Parathyroid adenoma (tissue), 2 donors: ENCODE data around the gene CDC42.

Source experiments
- H2AFZ ChIP-seq: fragments of 300-600 bp; sonication (generic); one replicate; pipeline ENCODE4 v1.7.0; 2017; ENCODE audit warnings: antibody characterized with exemption, mild to moderate bottlenecking
- H3K27ac ChIP-seq: fragments of 300-600 bp; sonication (generic); one replicate; pipeline ENCODE4 v1.7.0; 2017
- H3K27me3 ChIP-seq: fragments of 300-600 bp; sonication (generic); one replicate; pipeline ENCODE4 v1.7.0; 2017; ENCODE audit warnings: low read length; ENCODE audit not compliant: control insufficient read depth, insufficient read depth
- H3K36me3 ChIP-seq: fragments of 300-600 bp; sonication (generic); one replicate; pipeline ENCODE4 v1.7.0; 2017; ENCODE audit warnings: low read length; ENCODE audit not compliant: control insufficient read depth, insufficient read depth
- H3K4me1 ChIP-seq: fragments of 300-600 bp; sonication (generic); one replicate; pipeline ENCODE4 v1.7.0; 2017; ENCODE audit warnings: control low read depth
- H3K4me2 ChIP-seq: fragments of 300-600 bp; sonication (generic); one replicate; pipeline ENCODE4 v1.7.0; 2017; ENCODE audit warnings: low read length
- H3K4me3 ChIP-seq: fragments of 300-600 bp; sonication (generic); one replicate; pipeline ENCODE4 v1.7.0; 2017; ENCODE audit warnings: low read depth, low read length
- H3K79me2 ChIP-seq: fragments of 300-600 bp; sonication (generic); one replicate; pipeline ENCODE4 v1.7.0; 2017; ENCODE audit warnings: control low read depth
- H3K9ac ChIP-seq: fragments of 300-600 bp; sonication (generic); one replicate; pipeline ENCODE4 v1.7.0; 2017; ENCODE audit warnings: mild to moderate bottlenecking
- H3K9me3 ChIP-seq: fragments of 300-600 bp; sonication (generic); one replicate; pipeline ENCODE4 v1.7.0; 2017; ENCODE audit warnings: low read length; ENCODE audit not compliant: control insufficient read depth
- TF ChIP-seq, protein P1 (sequence below): fragments of 300-600 bp; sonication (generic); IDR thresholded peaks from one replicate; pipeline ENCODE4 v1.7.0; 2017; ENCODE audit warnings: antibody characterized with exemption, mild to moderate bottlenecking
- donor health status: primary hyperparathyroidism.

The CDC42 gene

DNA sequence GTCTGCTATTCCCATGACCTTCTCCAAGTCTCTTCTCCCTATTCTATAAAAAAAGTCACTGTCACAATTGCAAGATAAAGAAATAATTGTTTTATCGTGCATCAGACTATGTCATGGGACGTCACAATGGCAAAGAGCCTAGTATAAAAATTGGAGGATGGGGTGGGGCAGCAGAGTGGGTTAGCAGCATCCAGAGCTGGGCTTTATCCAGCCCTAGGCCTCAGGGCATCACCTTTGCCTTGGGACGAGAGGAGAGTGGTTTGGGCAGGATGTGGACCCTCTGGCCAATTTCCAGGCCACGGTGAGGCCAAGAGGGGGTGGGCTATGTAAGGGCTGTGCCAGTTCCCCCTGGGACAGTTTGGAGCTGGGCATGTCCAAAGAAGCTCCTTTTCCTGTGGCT, 64.7 kb downstream of the CDC42 start:
- H2AFZ ChIP-seq: no peak overlapping the region
- H3K27ac ChIP-seq: no peak overlapping the region
- no peaks in the 10 kb centered on the region for H3K9me3 ChIP-seq
- H3K4me2 ChIP-seq: no peak overlapping the region
- H3K4me3 ChIP-seq: no peak overlapping the region
- no peaks in the 10 kb centered on the region for H3K4me1 ChIP-seq
- H3K79me2 ChIP-seq: no peaks in the 10 kb centered on the region
- TF ChIP-seq, protein P1, sequence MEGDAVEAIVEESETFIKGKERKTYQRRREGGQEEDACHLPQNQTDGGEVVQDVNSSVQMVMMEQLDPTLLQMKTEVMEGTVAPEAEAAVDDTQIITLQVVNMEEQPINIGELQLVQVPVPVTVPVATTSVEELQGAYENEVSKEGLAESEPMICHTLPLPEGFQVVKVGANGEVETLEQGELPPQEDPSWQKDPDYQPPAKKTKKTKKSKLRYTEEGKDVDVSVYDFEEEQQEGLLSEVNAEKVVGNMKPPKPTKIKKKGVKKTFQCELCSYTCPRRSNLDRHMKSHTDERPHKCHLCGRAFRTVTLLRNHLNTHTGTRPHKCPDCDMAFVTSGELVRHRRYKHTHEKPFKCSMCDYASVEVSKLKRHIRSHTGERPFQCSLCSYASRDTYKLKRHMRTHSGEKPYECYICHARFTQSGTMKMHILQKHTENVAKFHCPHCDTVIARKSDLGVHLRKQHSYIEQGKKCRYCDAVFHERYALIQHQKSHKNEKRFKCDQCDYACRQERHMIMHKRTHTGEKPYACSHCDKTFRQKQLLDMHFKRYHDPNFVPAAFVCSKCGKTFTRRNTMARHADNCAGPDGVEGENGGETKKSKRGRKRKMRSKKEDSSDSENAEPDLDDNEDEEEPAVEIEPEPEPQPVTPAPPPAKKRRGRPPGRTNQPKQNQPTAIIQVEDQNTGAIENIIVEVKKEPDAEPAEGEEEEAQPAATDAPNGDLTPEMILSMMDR: no peak
- no peaks in the 10 kb centered on the region for H3K27me3 ChIP-seq
- H3K36me3 ChIP-seq: no peaks in the 10 kb centered on the region
- no peak overlapping the region for H3K9ac ChIP-seq

DNA sequence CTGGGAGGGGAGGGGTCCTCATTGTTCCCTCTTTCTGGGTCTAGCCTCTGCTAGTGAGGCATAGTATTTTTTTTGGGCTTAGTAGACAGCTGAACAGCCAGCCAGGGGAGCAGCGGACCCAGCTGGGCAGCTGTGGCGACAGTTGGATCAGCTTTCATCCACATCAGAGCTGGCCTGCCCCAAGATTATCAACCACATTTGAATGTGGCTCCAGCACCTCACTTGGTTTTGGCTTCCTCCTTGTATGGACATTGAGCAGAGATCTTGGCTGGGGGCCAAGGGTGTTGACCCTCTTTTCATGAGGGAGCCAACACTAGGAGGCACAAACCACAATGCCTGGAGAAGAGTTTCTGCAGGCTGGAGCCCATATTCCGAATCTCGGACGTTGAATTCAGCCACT, 65.3 kb downstream of the CDC42 start:
- H3K4me1 ChIP-seq: no peaks in the 10 kb centered on the region
- no peak overlapping the region for H3K4me2 ChIP-seq
- H2AFZ ChIP-seq: no peak overlapping the region
- H3K36me3 ChIP-seq: no peaks in the 10 kb centered on the region
- TF ChIP-seq, protein P1: no peak
- no peaks in the 10 kb centered on the region for H3K79me2 ChIP-seq
- no peak overlapping the region for H3K9ac ChIP-seq
- H3K27ac ChIP-seq: no peak overlapping the region
- H3K27me3 ChIP-seq: no peaks in the 10 kb centered on the region
- no peak overlapping the region for H3K4me3 ChIP-seq
- H3K9me3 ChIP-seq: no peaks in the 10 kb centered on the region

GRCh38 chr1:22118291-22118992, 65.9 kb downstream of the CDC42 start:
- Histone ChIP-seq H3K4me3 (no peak overlapping the region), H3K4me1 (no peaks in the 10 kb centered on the region), H3K4me2 (no peak overlapping the region), H3K9me3 (no peaks in the 10 kb centered on the region), H3K36me3 (no peaks in the 10 kb centered on the region), H3K27me3 (no peaks in the 10 kb centered on the region), H3K79me2 (no peaks in the 10 kb centered on the region), H3K27ac (no peak overlapping the region), H2AFZ (no peak overlapping the region), H3K9ac (no peak overlapping the region)
- TF ChIP-seq, protein P1: no peak

- no peaks in the 10 kb centered on the region for H3K36me3 ChIP-seq
- no peak overlapping the region for H3K4me3 ChIP-seq
- H3K9ac ChIP-seq: no peak overlapping the region
- H3K4me1 ChIP-seq: no peaks in the 10 kb centered on the region
- H3K4me2 ChIP-seq: no peak overlapping the region
- H3K9me3 ChIP-seq: no peaks in the 10 kb centered on the region
- H3K27me3 ChIP-seq: no peaks in the 10 kb centered on the region
- no peak overlapping the region for H3K27ac ChIP-seq
- no peak overlapping the region for H2AFZ ChIP-seq
- TF ChIP-seq, protein P1: no peak
- no peaks in the 10 kb centered on the region for H3K79me2 ChIP-seq
These were observed 67.3 kb downstream of the CDC42 start for GRCh38 chr1:22119626-22120468.
